Dedifferentiated amniotic fluid mesenchymal stem cell (primary cell): Measurements from ENCODE around the gene DEFB115.
"Not testable (repeated sequence)": the region's sequence is repeated elsewhere in the genome, so short reads cannot be mapped to it uniquely, and the experiment has no call there.

ENCODE experiments used
- DNase-seq: peaks from one replicate; pipeline ENCODE4 v3.0.0-alpha.2; 2016; ENCODE audit errors: extremely low spot score

The DEFB115 gene

GRCh38 chr20:31257364-31257763 is at the start of gene DEFB115:
TSS of gene DEFB115 (plus strand) at chr20:31257664. CDS start at chr20:31257664, 0 bp downstream.
- no peak for DNase-seq

DNA sequence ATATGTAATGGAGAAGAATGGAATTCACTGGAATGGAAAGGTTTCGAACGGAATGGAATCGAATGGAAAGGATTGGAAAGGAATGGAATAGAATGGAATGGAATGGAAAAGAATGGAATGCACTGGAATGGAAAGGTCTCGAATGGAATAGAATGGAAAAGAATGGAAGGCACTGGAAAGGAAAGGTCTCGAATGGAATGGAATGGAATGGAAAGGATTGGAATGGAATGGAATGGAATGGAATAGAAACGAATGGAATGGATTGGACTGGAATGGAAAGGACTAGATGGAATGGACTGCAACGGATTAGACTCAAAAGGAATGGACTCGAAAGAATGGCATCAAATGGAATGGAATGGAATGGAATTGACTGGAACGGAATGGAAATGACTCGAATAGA is 20.5 kb upstream of the DEFB115 start:
- no peak for DNase-seq

GRCh38 chr20:31237763-31238162 is 19.7 kb upstream of the DEFB115 start:
- DNase-seq = no peak

DNA sequence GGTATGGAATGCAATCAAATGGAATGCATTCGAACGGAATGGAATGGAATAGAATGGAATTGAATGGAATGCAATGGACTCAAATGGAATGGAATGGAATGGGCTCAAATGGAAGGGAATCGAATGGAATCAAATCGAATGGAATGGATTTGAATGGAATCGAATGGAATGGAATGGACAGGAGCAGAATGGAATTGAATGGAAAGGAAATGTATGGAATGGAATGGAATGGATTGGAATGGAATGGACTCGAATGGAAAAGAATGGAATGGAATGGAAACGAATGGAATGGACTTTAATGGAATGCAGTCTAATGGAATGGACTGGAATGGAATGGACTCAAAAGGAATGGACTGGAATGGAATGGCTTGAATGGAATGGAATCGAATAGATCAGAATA is 18.3 kb upstream of the DEFB115 start:
- DNase-seq = no peak

DNA sequence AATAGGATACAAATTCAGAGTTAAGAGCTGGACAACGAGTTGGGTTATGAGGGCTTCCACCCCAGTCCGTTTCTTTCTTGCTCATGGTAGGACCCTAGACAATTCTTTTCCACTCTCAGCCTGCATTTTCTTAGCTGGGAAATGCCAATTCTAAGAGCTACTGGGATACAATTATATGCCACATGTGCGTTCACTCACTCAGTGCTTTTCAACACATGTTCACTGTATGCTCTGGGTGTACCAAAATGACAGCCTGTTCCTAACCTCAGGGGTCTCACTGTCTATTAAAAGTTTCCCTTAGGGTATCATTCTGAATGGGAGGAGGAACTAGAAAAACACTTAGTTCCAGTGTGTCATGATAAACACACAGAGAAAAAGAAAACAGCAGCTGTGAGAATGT is 505 bp upstream of the DEFB115 start:
- DNase-seq = no peak

- DNase-seq = no peak
These were observed 3.0 kb downstream of the DEFB115 start for GRCh38 chr20:31260326-31260932.

DNA sequence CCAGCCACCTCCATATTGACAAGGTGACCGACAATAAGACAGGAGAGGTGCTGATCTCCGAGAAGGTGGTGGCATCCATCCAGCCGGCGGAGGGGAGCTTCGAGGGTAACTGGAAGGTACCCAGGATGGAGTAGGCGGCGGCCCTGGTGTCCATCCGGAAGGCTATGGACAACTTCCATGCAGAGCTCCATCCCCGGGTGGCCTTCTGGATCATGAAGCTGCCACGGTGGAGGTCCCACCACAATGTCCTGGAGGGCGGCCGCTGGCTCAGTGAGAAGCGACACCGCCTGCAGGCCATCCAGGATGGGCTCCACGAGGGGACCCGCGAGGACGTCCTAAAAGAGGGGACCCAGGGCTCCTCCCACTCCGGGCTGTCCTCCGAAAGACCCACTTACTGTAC is 17.0 kb downstream of the DEFB115 start:
- no peak for DNase-seq

GRCh38 chr20:31278178-31278577 is 20.7 kb downstream of the DEFB115 start:
- DNase-seq = no peak

GRCh38 chr20:31284964-31285363 is 27.5 kb downstream of the DEFB115 start:
- DNase-seq = not testable (repeated sequence)

- DNase-seq = no peak
These were observed 51.2 kb downstream of the DEFB115 start, which contains the start of gene DEFB116 for GRCh38 chr20:31308535-31309162. TSS of gene DEFB116 (minus strand) at chr20:31308585. CDS start at chr20:31308585, 0 bp downstream.
